ENCODE data around the gene CALHM3.

CALHM3 gene

DNA sequence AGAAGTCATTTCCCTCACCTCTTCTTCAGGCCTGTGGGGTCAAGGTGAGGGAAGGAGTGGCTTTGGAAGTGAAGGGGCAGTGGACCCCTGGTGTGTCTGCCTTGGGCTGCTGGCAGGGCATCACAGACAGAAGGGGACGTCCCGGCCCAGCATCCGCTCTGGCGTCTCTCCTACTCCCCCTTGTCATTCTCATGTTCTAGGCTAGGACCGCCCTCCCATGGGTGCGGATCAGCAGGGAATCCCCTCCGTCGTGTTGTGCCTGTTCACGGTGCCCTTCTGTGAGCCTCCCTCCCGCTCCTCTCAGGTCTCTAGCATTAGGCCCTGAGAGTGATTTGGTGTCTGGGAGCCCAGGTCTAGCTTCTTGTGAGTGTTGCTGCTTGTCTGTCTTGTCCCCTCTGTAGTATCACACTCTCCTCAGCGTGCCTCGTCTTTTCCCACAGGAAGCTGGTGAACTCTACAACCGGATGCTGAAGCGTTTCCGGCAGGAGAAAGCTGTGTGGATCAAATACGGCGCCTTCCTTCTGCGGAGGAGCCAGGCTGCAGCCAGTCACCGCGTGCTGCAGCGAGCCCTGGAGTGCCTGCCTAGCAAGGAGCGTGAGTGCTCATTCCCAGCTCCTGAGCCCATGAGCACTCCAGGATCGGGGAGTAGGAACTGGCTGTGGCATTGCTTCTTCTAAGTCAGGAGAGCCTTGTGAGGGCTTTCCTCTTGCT is 35.4 kb downstream of the CALHM3 start:
- TF ChIP-seq, protein P1, sequence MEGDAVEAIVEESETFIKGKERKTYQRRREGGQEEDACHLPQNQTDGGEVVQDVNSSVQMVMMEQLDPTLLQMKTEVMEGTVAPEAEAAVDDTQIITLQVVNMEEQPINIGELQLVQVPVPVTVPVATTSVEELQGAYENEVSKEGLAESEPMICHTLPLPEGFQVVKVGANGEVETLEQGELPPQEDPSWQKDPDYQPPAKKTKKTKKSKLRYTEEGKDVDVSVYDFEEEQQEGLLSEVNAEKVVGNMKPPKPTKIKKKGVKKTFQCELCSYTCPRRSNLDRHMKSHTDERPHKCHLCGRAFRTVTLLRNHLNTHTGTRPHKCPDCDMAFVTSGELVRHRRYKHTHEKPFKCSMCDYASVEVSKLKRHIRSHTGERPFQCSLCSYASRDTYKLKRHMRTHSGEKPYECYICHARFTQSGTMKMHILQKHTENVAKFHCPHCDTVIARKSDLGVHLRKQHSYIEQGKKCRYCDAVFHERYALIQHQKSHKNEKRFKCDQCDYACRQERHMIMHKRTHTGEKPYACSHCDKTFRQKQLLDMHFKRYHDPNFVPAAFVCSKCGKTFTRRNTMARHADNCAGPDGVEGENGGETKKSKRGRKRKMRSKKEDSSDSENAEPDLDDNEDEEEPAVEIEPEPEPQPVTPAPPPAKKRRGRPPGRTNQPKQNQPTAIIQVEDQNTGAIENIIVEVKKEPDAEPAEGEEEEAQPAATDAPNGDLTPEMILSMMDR (IDR thresholded peaks at IDR 0.05; ENCODE audit: low read depth, low read length, missing control alignments): no peak
- no peak overlapping the region for H3K4me3 ChIP-seq (ENCODE audit: low read depth, low read length)
- DNase-seq (ENCODE audit: low read depth): no peak

DNA sequence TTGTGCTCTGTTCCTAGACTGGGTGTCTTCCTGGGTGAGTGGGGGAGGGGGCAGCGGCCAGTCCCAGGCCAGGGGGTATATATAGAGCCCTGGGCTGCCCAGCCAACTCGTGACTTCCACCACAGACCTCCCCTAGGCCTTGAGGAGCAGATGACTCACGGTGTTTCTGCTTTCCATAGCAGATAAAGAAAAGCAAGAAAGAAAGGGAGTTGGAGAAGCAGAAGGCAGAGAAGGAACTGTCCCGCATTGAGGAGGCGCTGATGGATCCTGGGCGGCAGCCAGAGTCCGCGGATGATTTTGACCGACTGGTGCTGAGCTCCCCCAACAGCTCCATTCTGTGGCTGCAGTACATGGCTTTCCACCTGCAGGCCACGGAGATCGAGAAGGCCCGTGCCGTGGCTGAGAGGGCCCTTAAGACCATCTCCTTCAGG is 37.0 kb downstream of the CALHM3 start:
- TF ChIP-seq, protein P1 (IDR thresholded peaks at IDR 0.05; ENCODE audit: low read depth, low read length, missing control alignments): no peak
- no peak for DNase-seq (ENCODE audit: low read depth)
- no peak overlapping the region for H3K4me3 ChIP-seq (ENCODE audit: low read depth, low read length)

DNA sequence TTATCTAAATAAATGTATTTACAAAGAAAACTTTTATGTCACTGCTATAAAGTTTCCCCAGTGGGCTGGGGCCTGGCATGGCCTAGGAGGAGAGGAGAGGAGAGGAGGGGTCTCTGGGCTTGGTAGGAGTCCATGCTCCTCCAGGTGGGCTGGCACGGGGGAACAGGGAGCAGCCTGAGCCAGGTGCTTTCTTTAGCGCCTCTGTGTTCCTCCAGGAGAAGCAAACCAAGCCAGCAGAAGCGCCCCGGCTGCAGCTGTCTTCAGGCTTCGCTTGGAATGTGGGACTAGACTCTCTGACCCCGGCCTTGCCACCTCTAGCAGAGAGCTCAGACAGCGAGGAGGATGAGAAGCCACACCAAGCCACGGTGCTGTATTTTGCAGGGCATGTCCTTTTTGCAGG is 37.4 kb downstream of the CALHM3 start:
- TF ChIP-seq, protein P1 (IDR thresholded peaks at IDR 0.05; ENCODE audit: low read depth, low read length, missing control alignments): no peak
- no peak overlapping the region for H3K4me3 ChIP-seq (ENCODE audit: low read depth, low read length)
- DNase-seq (ENCODE audit: low read depth): no peak

DNA sequence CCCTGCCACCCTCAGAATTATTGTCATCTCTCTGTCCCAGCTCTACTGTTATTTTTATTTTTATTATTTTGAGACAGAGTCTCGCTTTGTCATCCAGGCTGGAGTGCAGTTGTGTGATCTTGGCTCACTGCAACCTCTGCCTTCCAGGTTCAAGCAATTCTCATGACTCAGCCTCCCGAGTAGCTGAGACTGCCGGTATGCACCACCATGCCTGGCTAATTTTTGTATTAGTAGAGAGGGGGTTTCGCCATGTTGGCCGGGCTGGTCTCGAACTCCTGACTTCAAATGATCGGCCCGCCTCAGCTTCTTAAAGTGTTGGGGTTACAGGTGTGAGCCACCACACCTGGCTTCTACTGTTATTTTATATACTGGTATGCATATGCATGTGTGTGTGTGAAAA is 37.8 kb downstream of the CALHM3 start:
- no peak overlapping the region for H3K4me3 ChIP-seq (ENCODE audit: low read depth, low read length)
- no peak for DNase-seq (ENCODE audit: low read depth)
- TF ChIP-seq, protein P1 (IDR thresholded peaks at IDR 0.05; ENCODE audit: low read depth, low read length, missing control alignments): no peak

DNA sequence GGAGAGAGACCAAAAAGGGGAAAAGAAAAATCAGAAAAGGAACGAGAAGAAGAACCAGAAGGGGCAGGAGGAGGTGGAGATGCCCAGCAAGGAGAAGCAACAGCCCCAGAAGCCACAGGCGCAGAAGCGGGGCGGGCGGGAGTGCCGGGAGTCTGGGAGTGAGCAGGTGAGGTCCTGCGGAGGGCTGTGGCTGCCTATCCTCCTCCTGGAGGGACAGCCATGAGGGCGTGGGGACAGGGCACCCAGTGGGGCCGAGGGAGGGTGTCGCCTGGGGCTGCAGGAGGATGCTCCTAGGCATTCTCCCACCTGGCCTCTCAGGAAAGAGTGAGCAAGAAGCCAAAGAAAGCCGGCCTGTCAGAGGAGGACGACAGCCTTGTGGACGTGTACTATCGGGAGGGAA is 38.6 kb downstream of the CALHM3 start:
- H3K4me3 ChIP-seq (ENCODE audit: low read depth, low read length): no peak overlapping the region
- DNase-seq (ENCODE audit: low read depth): no peak
- TF ChIP-seq, protein P1 (IDR thresholded peaks at IDR 0.05; ENCODE audit: low read depth, low read length, missing control alignments): no peak

DNA sequence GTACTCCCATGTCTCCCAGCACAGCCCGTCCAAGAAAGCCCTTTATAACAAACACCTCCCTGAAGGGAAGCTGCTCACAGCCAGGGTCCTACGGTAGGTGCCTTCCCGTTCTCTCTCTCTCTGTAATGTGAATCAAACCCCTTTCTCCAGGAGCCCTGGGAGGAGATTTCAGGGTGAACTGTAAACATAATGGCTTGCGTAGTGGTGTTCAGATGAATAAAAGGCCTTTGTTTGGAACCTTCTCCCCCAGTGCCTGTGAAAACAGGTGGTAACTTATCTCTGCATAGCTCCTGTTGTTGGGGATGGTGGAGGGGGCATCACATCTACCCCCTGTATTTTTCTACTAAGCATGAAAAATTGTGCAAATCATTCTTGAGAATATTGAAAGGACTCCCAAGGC is 39.3 kb downstream of the CALHM3 start:
- no peak for DNase-seq (ENCODE audit: low read depth)

More for the DNA sequence above, 39.3 kb downstream of the CALHM3 start:
- TF ChIP-seq, protein P1 (IDR thresholded peaks at IDR 0.05; ENCODE audit: low read depth, low read length, missing control alignments): no peak
- H3K4me3 ChIP-seq (ENCODE audit: low read depth, low read length): no peak overlapping the region
